ENCODE data around the gene CTSW. TPM values are rescaled to one million over a fixed set of nuclear protein-coding genes. Genes with fewer than 3 reads are reported as not detected.
"Not testable (repeated sequence)": the region's sequence is repeated elsewhere in the genome, so short reads cannot be mapped to it uniquely, and the experiment has no call there.

The CTSW gene
- total RNA-seq, 2 experiments from 2014 or later = 39.3 to 41.5 TPM

GRCh38 chr11:65885808-65886536, 6.3 kb downstream of the CTSW start:
- H3K4me3 Mint-ChIP-seq = no peak overlapping the region
- DNase-seq = no peak
- no peaks in the 10 kb centered on the region for H3K9me3 Mint-ChIP-seq
- H3K4me1 Mint-ChIP-seq = peaks cover 55% of the 10 kb centered on the region
- peaks cover 22% of the 10 kb centered on the region for H3K36me3 Mint-ChIP-seq
- no peak overlapping the region for H3K27ac Mint-ChIP-seq
- no peaks in the 10 kb centered on the region for H3K27me3 Mint-ChIP-seq

- Mint-ChIP-seq H3K27ac (peak overlapping the region; percentile 94), H3K4me3 (peak overlapping the region; percentile 98), H3K9me3 (no peaks in the 10 kb centered on the region), H3K36me3 (peaks cover 25% of the 10 kb centered on the region), H3K27me3 (no peaks in the 10 kb centered on the region), H3K4me1 (peaks cover 47% of the 10 kb centered on the region)
- DNase-seq = no peak
Observed at GRCh38 chr11:65886826-65887722, 7.4 kb downstream of the CTSW start.

- Mint-ChIP-seq H3K4me3 (peak overlapping the region; percentile 98), H3K9me3 (no peaks in the 10 kb centered on the region), H3K27me3 (peaks cover 3% of the 10 kb centered on the region), H3K27ac (peak overlapping the region; percentile 94), H3K4me1 (peaks cover 49% of the 10 kb centered on the region), H3K36me3 (peaks cover 30% of the 10 kb centered on the region)
- DNase-seq = no peak
Observed at GRCh38 chr11:65887723-65888162, 8.1 kb downstream of the CTSW start.

- DNase-seq = peak; percentile 95
- Mint-ChIP-seq H3K4me1 (peaks cover 55% of the 10 kb centered on the region), H3K9me3 (no peaks in the 10 kb centered on the region), H3K36me3 (peaks cover 32% of the 10 kb centered on the region), H3K27ac (peak within 1 kb of the TSS; percentile 94), H3K4me3 (peak within 1 kb of the TSS; percentile 98), H3K27me3 (peaks cover 3% of the 10 kb centered on the region)
Observed at GRCh38 chr11:65888163-65888814, 8.7 kb downstream of the CTSW start, which contains the start of gene FIBP. FIBP (minus strand) TSS chr11:65888471; CDS start chr11:65888418, 53 bp downstream.

GRCh38 chr11:65890324-65891218, 10.9 kb downstream of the CTSW start, which contains the start of gene CCDC85B:
CCDC85B (plus strand) TSS chr11:65890673; CDS start chr11:65890784, 111 bp downstream.
- peak; percentile 99 for DNase-seq
- H3K4me1 Mint-ChIP-seq = peaks cover 57% of the 10 kb centered on the region
- no peaks in the 10 kb centered on the region for H3K9me3 Mint-ChIP-seq
- H3K27ac Mint-ChIP-seq = peak within 1 kb of the TSS; percentile 94
- H3K27me3 Mint-ChIP-seq = peaks cover 3% of the 10 kb centered on the region
- peak within 1 kb of the TSS; percentile 98 for H3K4me3 Mint-ChIP-seq
- H3K36me3 Mint-ChIP-seq = peaks cover 35% of the 10 kb centered on the region

GRCh38 chr11:65891219-65892136, 11.8 kb downstream of the CTSW start:
- DNase-seq = peak; percentile 54
- Mint-ChIP-seq H3K4me1 (peaks cover 64% of the 10 kb centered on the region), H3K9me3 (no peaks in the 10 kb centered on the region), H3K27ac (peak overlapping the region; percentile 86), H3K27me3 (peaks cover 3% of the 10 kb centered on the region), H3K36me3 (peaks cover 40% of the 10 kb centered on the region), H3K4me3 (peak overlapping the region; percentile 89)

DNA sequence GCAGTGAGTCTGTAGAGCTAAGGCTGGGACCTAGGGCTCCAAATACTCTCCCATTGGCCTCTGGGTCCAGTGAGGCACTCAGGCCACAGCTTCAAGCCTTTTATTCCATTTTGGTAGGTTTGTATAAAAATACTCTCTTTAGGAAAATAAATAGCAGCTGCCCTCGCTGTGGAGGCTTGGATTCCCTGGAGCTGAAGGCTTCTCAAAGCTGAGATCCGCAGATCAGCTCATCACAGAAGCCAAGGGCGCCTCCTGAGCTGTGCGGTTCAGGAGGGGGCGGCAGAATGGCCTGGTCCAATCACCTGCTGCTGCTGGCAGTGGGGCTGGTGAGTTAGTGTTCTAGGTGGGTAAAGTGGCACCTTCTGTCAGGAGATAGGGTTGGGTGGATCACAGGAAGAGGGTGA, 12.5 kb downstream of the CTSW start:
- H3K9me3 Mint-ChIP-seq, H3K27me3 Mint-ChIP-seq: not testable (repeated sequence)
- peaks cover 64% of the 10 kb centered on the region for H3K4me1 Mint-ChIP-seq
- H3K4me3 Mint-ChIP-seq = peak overlapping the region; percentile 89
- peaks cover 43% of the 10 kb centered on the region for H3K36me3 Mint-ChIP-seq
- peak overlapping the region; percentile 86 for H3K27ac Mint-ChIP-seq
- peak; percentile 52 for DNase-seq

DNA sequence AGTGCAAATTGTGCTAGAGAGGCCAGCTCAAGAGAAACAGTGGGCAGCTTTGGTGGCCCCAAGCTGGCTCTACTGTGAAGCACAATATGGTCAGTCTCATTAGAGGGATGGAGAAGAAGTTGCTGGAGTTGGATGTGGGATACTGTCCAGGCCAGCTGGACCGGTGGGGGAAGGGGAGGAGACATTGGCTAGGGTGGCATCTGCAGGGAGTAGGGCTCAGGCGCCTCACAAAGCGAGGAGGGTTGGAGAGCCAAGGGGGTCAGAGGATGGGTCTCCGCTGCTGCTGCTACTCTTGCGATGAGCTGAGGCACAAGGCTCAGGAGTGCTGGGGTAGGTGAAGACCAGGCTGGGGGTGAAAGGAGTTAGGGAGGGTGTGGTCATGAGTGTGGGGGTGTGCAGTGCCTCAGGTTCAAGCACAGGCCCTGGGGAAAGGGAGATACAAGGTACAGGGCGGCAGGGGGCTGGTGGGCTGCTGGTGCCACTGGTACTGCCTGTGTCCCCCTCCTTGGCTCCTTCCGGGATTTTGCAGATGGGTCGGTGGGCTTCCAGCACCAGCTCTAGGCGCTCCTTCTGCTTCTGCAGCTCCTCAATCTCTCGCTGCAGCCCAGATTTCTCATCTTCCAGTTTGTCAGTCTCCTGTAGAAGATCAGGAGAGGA, 13.2 kb downstream of the CTSW start:
- Mint-ChIP-seq H3K4me1 (peaks cover 63% of the 10 kb centered on the region), H3K9me3 (no peaks in the 10 kb centered on the region), H3K36me3 (peaks cover 39% of the 10 kb centered on the region), H3K27ac (peak overlapping the region; percentile 86), H3K4me3 (peak overlapping the region; percentile 89), H3K27me3 (peaks cover 3% of the 10 kb centered on the region)
- no peak for DNase-seq

DNA sequence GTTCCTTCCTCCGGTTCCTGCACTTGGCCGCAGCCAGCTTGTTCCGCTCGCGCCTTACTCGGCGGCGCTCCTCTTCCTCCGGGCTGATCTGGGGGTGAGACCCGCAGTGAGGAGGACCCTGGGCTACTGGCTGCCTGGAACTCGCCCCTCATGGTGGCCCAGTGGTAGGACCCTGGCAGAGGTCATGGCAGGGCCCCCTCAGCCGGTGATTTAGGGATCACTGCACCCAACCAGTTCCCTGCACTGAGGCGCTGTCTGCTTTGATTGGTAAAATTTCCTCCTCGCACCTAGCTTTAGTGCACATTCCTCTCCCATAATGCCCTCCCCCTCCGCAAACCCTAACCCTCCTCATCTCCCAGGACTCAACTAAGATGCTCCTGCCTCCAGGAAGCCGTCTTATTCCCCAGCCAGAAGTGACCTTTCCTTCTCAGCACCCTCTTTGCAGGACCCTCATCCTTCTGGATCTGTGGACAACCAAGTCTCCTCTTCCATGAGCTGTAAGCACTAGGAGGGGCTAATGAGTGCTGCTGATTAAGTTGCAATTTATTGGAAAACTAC, 14.5 kb downstream of the CTSW start:
- Mint-ChIP-seq H3K27me3 (peaks cover 3% of the 10 kb centered on the region), H3K4me1 (peaks cover 59% of the 10 kb centered on the region), H3K9me3 (no peaks in the 10 kb centered on the region), H3K4me3 (peak overlapping the region; percentile 89), H3K36me3 (peaks cover 42% of the 10 kb centered on the region), H3K27ac (peak overlapping the region; percentile 86)
- DNase-seq = no peak

- Mint-ChIP-seq H3K9me3 (no peaks in the 10 kb centered on the region), H3K4me3 (peak overlapping the region; percentile 22), H3K36me3 (peaks cover 42% of the 10 kb centered on the region), H3K27me3 (peaks cover 3% of the 10 kb centered on the region), H3K4me1 (peaks cover 48% of the 10 kb centered on the region), H3K27ac (peak overlapping the region; percentile 70)
- no peak for DNase-seq
Observed at GRCh38 chr11:65895482-65895981, 15.9 kb downstream of the CTSW start.

DNA sequence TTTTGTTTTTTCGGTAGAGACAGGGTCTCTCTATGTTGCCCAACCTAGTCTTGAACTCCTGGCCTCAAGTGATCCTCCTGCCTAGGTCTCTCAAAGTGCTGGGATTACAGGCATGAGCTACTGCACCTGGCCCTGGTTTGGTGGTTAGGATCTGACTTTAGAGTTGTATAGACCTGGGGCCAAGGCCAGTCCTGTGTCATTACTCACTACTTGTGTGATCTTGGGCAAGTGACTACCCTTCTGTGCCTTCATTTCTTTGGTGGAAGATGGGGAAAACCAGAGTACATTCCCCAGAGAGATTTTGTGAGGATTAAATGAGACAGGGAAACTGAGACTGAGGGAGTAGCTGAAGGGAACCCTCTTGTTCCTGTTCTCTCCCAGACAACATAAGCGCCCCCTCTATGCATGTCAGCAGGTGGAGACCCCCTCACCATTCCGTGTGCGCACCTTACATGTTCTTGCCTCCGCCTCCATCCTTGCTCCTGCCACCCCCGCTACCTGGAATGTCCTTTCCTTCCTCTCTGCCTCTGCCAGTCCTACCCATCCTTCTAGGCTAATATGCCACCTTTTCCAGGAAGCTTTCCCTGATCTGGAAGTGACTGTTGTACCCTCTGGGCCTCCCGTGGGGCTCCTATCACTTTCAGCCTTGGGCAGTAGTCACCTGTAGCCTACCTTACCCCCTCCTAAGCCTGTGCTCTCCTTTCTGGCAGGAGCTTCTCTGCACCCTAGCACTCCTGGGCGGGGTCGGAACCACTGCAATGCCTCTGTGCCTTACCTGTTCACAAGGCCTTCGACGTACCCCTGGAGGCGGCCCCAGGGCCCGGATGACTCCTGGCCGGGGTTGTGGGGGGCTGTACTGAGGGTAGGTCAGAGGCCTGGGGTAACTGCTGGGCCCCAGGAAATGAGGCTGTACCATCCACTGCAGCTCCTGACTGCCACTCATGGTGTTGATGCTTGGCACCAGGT, 16.7 kb downstream of the CTSW start:
- Mint-ChIP-seq H3K27ac (no peak overlapping the region), H3K36me3 (peaks cover 42% of the 10 kb centered on the region), H3K9me3 (no peaks in the 10 kb centered on the region), H3K27me3 (peaks cover 3% of the 10 kb centered on the region), H3K4me3 (no peak overlapping the region), H3K4me1 (peaks cover 49% of the 10 kb centered on the region)
- no peak for DNase-seq

Data from activated naive CD8-positive, alpha-beta T cell treated with anti-CD3 and anti-CD28 coated beads for 36 hours (primary cell).